A549 (cell line): ENCODE results near the gene UBE2H. TPM values are rescaled to one million over a fixed set of nuclear protein-coding genes. Genes with fewer than 3 reads are reported as not detected.

Experiments used
- ATAC-seq, 2 experiments: fragments of 200-7000 bp in 1 of 2; fragments of >200 bp in 1 of 2; cut with Nextera tagmentation in 1 of 2; cut with Tn5 transposase in 1 of 2; 3 replicates each; pipeline versions ENCODE4 v1.8.0 to v1.9.1; 2018 to 2020; ENCODE audit warnings: mild to moderate bottlenecking in 1 of 2, moderate library complexity in 1 of 2
- CTCF ChIA-PET: fragments of 300-600 bp; sonication (Branson Sonifier 250); formaldehyde crosslinking; extraction: SDS; loops from one replicate; lab custom pipeline; 2021; ENCODE audit warnings: antibody characterized with exemption, inconsistent platforms; lab: Yijun Ruan, JAX
- POLR2A ChIA-PET: fragments of 350-600 bp; formaldehyde crosslinking; extraction: SDS; loops from one replicate; lab custom pipeline; 2021; ENCODE audit warnings: antibody characterized with exemption, inconsistent platforms; lab: Yijun Ruan, JAX
- DNase-seq, 2 experiments: peaks; one replicate each; pipeline versions ENCODE4 v3.0.0 to v3.0.0-alpha.2; 2011 to 2016; ENCODE audit warnings: low read depth in 1 of 2, low spot score in 1 of 2
- FAIRE-seq: peaks from 2 replicates; lab custom pipeline; 2011; peaks lifted over from hg19 to GRCh38; lab: Jason Lieb, UNC
- H3K27ac ChIP-seq, 2 experiments: fragments of >200 bp; sonication (Bioruptor Twin); formaldehyde crosslinking; 3 replicates each; pipeline ENCODE4 v1.5.1; 2016 to 2017
- H3K4me1 ChIP-seq: fragments of >200 bp; sonication (Bioruptor Twin); formaldehyde crosslinking; 3 replicates; pipeline ENCODE4 v1.6.1; 2016
- H3K4me2 ChIP-seq: fragments of >200 bp; sonication (Bioruptor Twin); formaldehyde crosslinking; 3 replicates; pipeline ENCODE4 v1.6.1; 2016
- H3K4me3 ChIP-seq: fragments of >200 bp; sonication (Bioruptor Twin); formaldehyde crosslinking; 3 replicates; pipeline ENCODE4 v1.5.1; 2016
- H3K9me3 ChIP-seq: fragments of >200 bp; sonication (Bioruptor Twin); formaldehyde crosslinking; 3 replicates; pipeline ENCODE4 v1.6.1; 2016
- CBX2 ChIP-seq: fragments of 200-600 bp; sonication (generic); IDR thresholded peaks from 2 replicates; pipeline ENCODE4 v1.6.1; 2016; ENCODE audit warnings: low read depth, mild to moderate bottlenecking, borderline replicate concordance
- CBX8 ChIP-seq: fragments of 200-600 bp; sonication (generic); IDR thresholded peaks from 2 replicates; pipeline ENCODE4 v1.6.1; 2016
- EHMT2 ChIP-seq: fragments of 200-600 bp; sonication (generic); IDR thresholded peaks from 2 replicates; pipeline ENCODE4 v1.6.1; 2016; ENCODE audit warnings: antibody characterized with exemption, low read depth, mild to moderate bottlenecking, moderate library complexity
- ELK1 ChIP-seq: fragments of 150-350 bp; IDR thresholded peaks from 2 replicates; pipeline ENCODE4 v1.6.1; 2014; ENCODE audit warnings: low read depth, mild to moderate bottlenecking, low read length
- EP300 ChIP-seq, 2 experiments: fragments of >200 bp; sonication (Bioruptor Twin); formaldehyde crosslinking; IDR thresholded peaks; 2 replicates in 1 of 2; 3 replicates in 1 of 2; pipeline ENCODE4 v1.6.1; 2016 to 2017
- FOSB ChIP-seq: fragments of 250-450 bp; sonication (Bioruptor Pico); IDR thresholded peaks from 2 replicates; pipeline ENCODE4 v1.5.0; 2020; ENCODE audit warnings: mild to moderate bottlenecking, moderate library complexity
- HDAC2 ChIP-seq: fragments of 200-600 bp; sonication (generic); IDR thresholded peaks from 2 replicates; pipeline ENCODE4 v1.6.1; 2016
- HEYL ChIP-seq: fragments of 250-450 bp; sonication (Bioruptor Pico); IDR thresholded peaks from 2 replicates; pipeline ENCODE4 v1.8.0; 2021; ENCODE audit warnings: mild to moderate bottlenecking, moderate library complexity
- HMGXB4 ChIP-seq: fragments of 250-450 bp; sonication (Bioruptor Pico); IDR thresholded peaks from 2 replicates; pipeline ENCODE4 v1.5.0; 2021; ENCODE audit warnings: mild to moderate bottlenecking, moderate library complexity, borderline replicate concordance
- HOXB5 ChIP-seq: fragments of 250-450 bp; sonication (Bioruptor Pico); IDR thresholded peaks from 2 replicates; pipeline ENCODE4 v1.5.0; 2020; ENCODE audit warnings: mild to moderate bottlenecking, moderate library complexity
- JUN ChIP-seq, 2 experiments: fragments of >200 bp; sonication (Bioruptor Twin); formaldehyde crosslinking; IDR thresholded peaks; 2 replicates in 1 of 2; 3 replicates in 1 of 2; pipeline ENCODE4 v1.6.1; 2016 to 2017
- JUNB ChIP-seq: fragments of >200 bp; sonication (Bioruptor Twin); formaldehyde crosslinking; IDR thresholded peaks from 2 replicates; pipeline ENCODE4 v1.6.1; 2016
- MAX ChIP-seq: IDR thresholded peaks from 2 replicates; pipeline ENCODE4 v1.6.1; 2012
- NFE2L2 ChIP-seq: fragments of 150-350 bp; conservative IDR thresholded peaks from 2 replicates; pipeline ENCODE4 v1.6.1; 2014; ENCODE audit warnings: low read length
- NR3C1 ChIP-seq: fragments of >200 bp; sonication (Bioruptor Twin); formaldehyde crosslinking; IDR thresholded peaks from 3 replicates; pipeline ENCODE4 v1.6.1; 2017
- PHF8 ChIP-seq: fragments of 200-600 bp; sonication (generic); IDR thresholded peaks from 2 replicates; pipeline ENCODE4 v1.6.1; 2016; ENCODE audit warnings: low read depth, mild to moderate bottlenecking, antibody characterized with exemption, moderate library complexity, borderline replicate concordance
- POLR2A ChIP-seq: IDR thresholded peaks from 2 replicates; pipeline ENCODE4 v1.6.1; 2012; ENCODE audit warnings: mild to moderate bottlenecking, low read length
- RCOR1 ChIP-seq: fragments of 150-350 bp; IDR thresholded peaks from 2 replicates; pipeline ENCODE4 v1.6.1; 2014; ENCODE audit warnings: antibody characterized with exemption, low read length, low read depth
- TP53 ChIP-seq: fragments of 250-450 bp; sonication (Bioruptor Pico); IDR thresholded peaks from 2 replicates; pipeline ENCODE4 v1.5.0; 2021; ENCODE audit warnings: mild to moderate bottlenecking, moderate library complexity
- USF2 ChIP-seq: fragments of 450-650 bp; IDR thresholded peaks from 2 replicates; pipeline ENCODE4 v1.6.1; 2014; ENCODE audit warnings: antibody characterized with exemption
- ZNF302 ChIP-seq: fragments of 250-450 bp; sonication (Bioruptor Pico); IDR thresholded peaks from 2 replicates; pipeline ENCODE4 v1.9.0; 2021; ENCODE audit warnings: inconsistent platforms, mild to moderate bottlenecking, moderate library complexity
- ZSCAN20 ChIP-seq: fragments of 250-450 bp; sonication (Bioruptor Pico); IDR thresholded peaks from 2 replicates; pipeline ENCODE4 v1.8.0; 2022; ENCODE audit warnings: mild to moderate bottlenecking, moderate library complexity
- WGBS: methylation state at CpG from one replicate; pipeline ENCODE4 v1.1.6; 2017; ENCODE audit errors: missing lambda C conversion rate; 5-methylcytosine and 5-hydroxymethylcytosine counted together
- polyA plus RNA-seq, 4 experiments: library from polyadenylated mRNA; depleted of rRNA in 3 of 4; stranded (reverse); fragments of >200 nt; fragmentation: RNase III in 1 of 4; extraction: RNeasy Plus Mini Kit Qiagen cat#74134 plus additional on column Dnase treatment in 1 of 4; gene quantifications; 2 replicates in 3 of 4; 3 replicates in 1 of 4; pipeline ENCODE4 v1.2.3, GENCODE V29; 2011 to 2017

The UBE2H gene
- polyA plus RNA-seq, 2 of the 4 experiments (the other 2 are of a cell fraction): 73.5 to 99.2 TPM

GRCh38 chr7:129803546-129804081 is 149.1 kb downstream of the UBE2H start:
- H3K4me1 ChIP-seq: no peaks in the 10 kb centered on the region
- DNase-seq (no peak), FAIRE-seq (no peak), ATAC-seq (no peak)
- ChIA-PET CTCF (interaction anchor here (1.4 to 3.3 kb wide), 3 partner anchors 8 to 26 kb away, joined by 4 to 20 read pairs (median 5); no protein-coding TSS in a partner anchor), POLR2A (no interaction called here)
- H3K9me3 ChIP-seq: no peaks in the 10 kb centered on the region
- no peak overlapping the region for H3K4me2 ChIP-seq
- 84% methylated on average over 17 of the region's 17 CpGs for WGBS
- no peak overlapping the region for H3K4me3 ChIP-seq
- no peak overlapping the region for H3K27ac ChIP-seq
- TF ChIP-seq FOSB (CRISPR knock-in tag): no peak
- no peak for TF ChIP-seq CBX8
- TF ChIP-seq MAX: no peak
- TF ChIP-seq ELK1: no peak
- no peak for TF ChIP-seq EP300 (IDR thresholded peaks at IDR 0.05)
- no peak for TF ChIP-seq HDAC2
- no peak for TF ChIP-seq HOXB5 (CRISPR knock-in tag)
- TF ChIP-seq ZNF302 (CRISPR knock-in tag): no peak
- TF ChIP-seq EHMT2: no peak
- TF ChIP-seq JUN (IDR thresholded peaks at IDR 0.05): no peak
- no peak for TF ChIP-seq TP53 (CRISPR knock-in tag)
- TF ChIP-seq ZSCAN20 (CRISPR knock-in tag): no peak
- TF ChIP-seq POLR2A: no peak

- Histone ChIP-seq H3K4me1 (no peaks in the 10 kb centered on the region), H3K27ac (no peak overlapping the region), H3K4me3 (no peak overlapping the region), H3K4me2 (no peak overlapping the region), H3K9me3 (no peaks in the 10 kb centered on the region)
- TF ChIP-seq HOXB5 (CRISPR knock-in tag): no peak
- TF ChIP-seq PHF8: no peak
- no peak for TF ChIP-seq HMGXB4
- no peak for FAIRE-seq
- DNase-seq: no peak
- 79% methylated on average over 5 of the region's 5 CpGs for WGBS
- ChIA-PET POLR2A (no interaction called here), CTCF (interaction anchor here (0.8 kb wide), 1 partner anchor 29 kb away, joined by 3 read pairs; no protein-coding TSS in a partner anchor)
- ATAC-seq: no peak
Observed at GRCh38 chr7:129801882-129802281, 150.9 kb downstream of the UBE2H start.

- ChIA-PET POLR2A (no interaction called here), CTCF (interaction anchor here (0.6 kb wide), 1 partner anchor 159 kb away, joined by 3 read pairs; no protein-coding TSS in a partner anchor)
- TF ChIP-seq RCOR1 (no peak), USF2 (no peak), NFE2L2 (no peak), NR3C1 (no peak), CBX2 (no peak), MAX (no peak), HEYL (no peak), JUNB (no peak), ZSCAN20 (CRISPR knock-in tag) (no peak), CBX8 (no peak)
- no peaks in the 10 kb centered on the region for H3K4me1 ChIP-seq
- H3K9me3 ChIP-seq: no peaks in the 10 kb centered on the region
- FAIRE-seq (no peak), DNase-seq (no peak), ATAC-seq (no peak)
- H3K27ac ChIP-seq: no peak overlapping the region
- no peak overlapping the region for H3K4me2 ChIP-seq
- WGBS: 76% methylated on average over 7 of the region's 7 CpGs
- no peak overlapping the region for H3K4me3 ChIP-seq
Observed at GRCh38 chr7:129800901-129801300, 151.9 kb downstream of the UBE2H start.
